IMR-90 (cell line): Measurements from ENCODE around the gene CREB5. TPM values are rescaled to one million over a fixed set of nuclear protein-coding genes. Genes with fewer than 3 reads are reported as not detected.

Experiments
- ATAC-seq: fragments of 200-7000 bp; cut with Tn5 transposase; 2 replicates; pipeline ENCODE4 v1.9.1; 2020; ENCODE audit warnings: low read depth, mild to moderate bottlenecking, moderate library complexity
- BruUV-seq: library from RNA; stranded (reverse); fragments of 400-500 nt; replicated peaks from 2 replicates; lab custom pipeline; 2021; lab: Mats Ljungman, UMichigan
- CTCF ChIA-PET: fragments of 300-600 bp; formaldehyde crosslinking; extraction: SDS; loops from one replicate; lab custom pipeline; 2021; ENCODE audit warnings: antibody characterized with exemption; lab: Yijun Ruan, JAX
- POLR2A ChIA-PET: fragments of 300-600 bp; sonication (Branson Sonifier 250); formaldehyde crosslinking; loops from one replicate; lab custom pipeline; 2022; ENCODE audit warnings: antibody characterized with exemption; ENCODE audit not compliant: unreplicated experiment; lab: Charles Lee
- DNase-seq: peaks from one replicate; pipeline ENCODE4 v3.0.0; 2013
- H2AFZ ChIP-seq: replicated peaks from 2 replicates; pipeline ENCODE3; 2013; ENCODE audit warnings: low read length, mild to moderate bottlenecking; ENCODE audit not compliant: poor library complexity
- H2AK5ac ChIP-seq: 2 replicates; pipeline ENCODE4 v1.6.1; 2013; ENCODE audit warnings: low read depth, low read length, inconsistent platforms
- H2AK9ac ChIP-seq: replicated peaks from 2 replicates; pipeline ENCODE3; 2013; ENCODE audit warnings: mild to moderate bottlenecking, low read depth, low read length, moderate library complexity; ENCODE audit not compliant: poor library complexity
- H2BK120ac ChIP-seq: 2 replicates; pipeline ENCODE4 v1.6.1; 2013; ENCODE audit warnings: low read depth, low read length, inconsistent platforms
- H2BK15ac ChIP-seq: 3 replicates; pipeline ENCODE4 v1.6.1; 2013; ENCODE audit warnings: low read depth, low read length, inconsistent platforms
- H2BK20ac ChIP-seq: 2 replicates; pipeline ENCODE4 v1.6.1; 2013; ENCODE audit warnings: low read depth, mild to moderate bottlenecking, inconsistent platforms, low read length, moderate library complexity
- H2BK5ac ChIP-seq: 2 replicates; pipeline ENCODE4 v1.6.1; 2013; ENCODE audit warnings: mild to moderate bottlenecking, low read depth, low read length, inconsistent platforms; ENCODE audit not compliant: poor library complexity, severe bottlenecking
- H3K14ac ChIP-seq: replicated peaks from 2 replicates; pipeline ENCODE4 v1.6.1; 2013; ENCODE audit warnings: low read depth, low read length, inconsistent platforms
- H3K18ac ChIP-seq: 2 replicates; pipeline ENCODE4 v1.6.1; 2013; ENCODE audit warnings: low read depth, low read length, control low read depth
- H3K23ac ChIP-seq: 2 replicates; pipeline ENCODE4 v1.6.1; 2013; ENCODE audit warnings: low read depth, low read length, inconsistent platforms
- H3K27ac ChIP-seq: 2 replicates; pipeline ENCODE4 v1.5.1; 2013; ENCODE audit warnings: mild to moderate bottlenecking, control low read depth, low read length; ENCODE audit not compliant: insufficient read depth
- H3K27me3 ChIP-seq: 2 replicates; pipeline ENCODE4 v1.6.1; 2013; ENCODE audit warnings: low read length; ENCODE audit not compliant: control insufficient read depth, insufficient read depth
- H3K36me3 ChIP-seq: 2 replicates; pipeline ENCODE4 v1.6.1; 2013; ENCODE audit warnings: low read length, mixed read lengths; ENCODE audit not compliant: control insufficient read depth, insufficient read depth
- H3K4ac ChIP-seq: 2 replicates; pipeline ENCODE4 v1.6.1; 2013; ENCODE audit warnings: low read depth, low read length, inconsistent platforms
- H3K4me1 ChIP-seq: 2 replicates; pipeline ENCODE4 v1.6.1; 2013; ENCODE audit warnings: low read length, mixed read lengths; ENCODE audit not compliant: control insufficient read depth, insufficient read depth
- H3K4me2 ChIP-seq: 2 replicates; pipeline ENCODE4 v1.6.1; 2013; ENCODE audit warnings: low read depth, mild to moderate bottlenecking, control low read depth, low read length, moderate library complexity
- H3K4me3 ChIP-seq: 2 replicates; pipeline ENCODE4 v1.5.1; 2013; ENCODE audit warnings: low read depth, mild to moderate bottlenecking, control low read depth, low read length, moderate library complexity; ENCODE audit not compliant: insufficient read depth
- H3K56ac ChIP-seq: 2 replicates; pipeline ENCODE4 v1.6.1; 2013; ENCODE audit warnings: low read length, inconsistent platforms; ENCODE audit not compliant: insufficient read depth; ENCODE audit errors: extremely low read depth
- H3K79me1 ChIP-seq, 2 experiments: 2 replicates each; pipeline ENCODE4 v1.6.1; 2013; ENCODE audit warnings: low read length in 2 of 2, inconsistent platforms in 1 of 2, low read depth in 1 of 2
- H3K9ac ChIP-seq: 2 replicates; pipeline ENCODE4 v1.6.1; 2013; ENCODE audit warnings: low read depth, low read length, control low read depth
- H3K9me1 ChIP-seq: 2 replicates; pipeline ENCODE4 v1.6.1; 2013; ENCODE audit warnings: low read length, inconsistent platforms; ENCODE audit not compliant: insufficient read depth
- H3K9me3 ChIP-seq: 2 replicates; pipeline ENCODE4 v1.6.1; 2013; ENCODE audit warnings: low read length; ENCODE audit not compliant: control insufficient read depth, insufficient read depth
- H4K20me1 ChIP-seq: 2 replicates; pipeline ENCODE4 v1.6.1; 2013; ENCODE audit warnings: low read length, inconsistent platforms; ENCODE audit not compliant: insufficient read depth
- H4K5ac ChIP-seq: 2 replicates; pipeline ENCODE4 v1.6.1; 2013; ENCODE audit warnings: mild to moderate bottlenecking, low read depth, low read length, control low read depth
- H4K8ac ChIP-seq, 2 experiments: 2 replicates each; pipeline ENCODE4 v1.6.1; 2013; ENCODE audit warnings: low read depth in 2 of 2, low read length in 2 of 2, control low read depth in 1 of 2, inconsistent platforms in 1 of 2
- H4K91ac ChIP-seq: 2 replicates; pipeline ENCODE4 v1.6.1; 2013; ENCODE audit warnings: low read depth, low read length, inconsistent platforms; ENCODE audit not compliant: insufficient read depth
- BHLHE40 ChIP-seq: fragments of 150-350 bp; IDR thresholded peaks from 2 replicates; pipeline ENCODE4 v1.6.1; 2016; ENCODE audit warnings: mild to moderate bottlenecking, low read depth, low read length
- CEBPB ChIP-seq: IDR thresholded peaks from 2 replicates; pipeline ENCODE4 v1.6.1; 2012; ENCODE audit warnings: low read depth, low read length, improper control_type of control experiment
- CHD1 ChIP-seq: IDR thresholded peaks from 2 replicates; pipeline ENCODE4 v1.6.1; 2012; ENCODE audit warnings: low read depth, low read length, improper control_type of control experiment
- ELK1 ChIP-seq: fragments of 150-350 bp; IDR thresholded peaks from 2 replicates; pipeline ENCODE4 v1.6.1; 2016; ENCODE audit warnings: low read depth, mild to moderate bottlenecking, low read length, moderate library complexity, borderline replicate concordance
- FOS ChIP-seq: fragments of 150-350 bp; IDR thresholded peaks from 2 replicates; pipeline ENCODE4 v1.6.1; 2016; ENCODE audit warnings: low read depth, low read length
- MAFK ChIP-seq: IDR thresholded peaks from 2 replicates; pipeline ENCODE4 v1.6.1; 2012; ENCODE audit warnings: low read depth, low read length, improper control_type of control experiment
- MAZ ChIP-seq: IDR thresholded peaks from 2 replicates; pipeline ENCODE4 v1.6.1; 2012; ENCODE audit warnings: low read depth, mild to moderate bottlenecking, low read length, improper control_type of control experiment, moderate library complexity, borderline replicate concordance
- MXI1 ChIP-seq: IDR thresholded peaks from 2 replicates; pipeline ENCODE4 v1.6.1; 2012; ENCODE audit warnings: low read depth, mild to moderate bottlenecking, low read length, moderate library complexity, borderline replicate concordance
- NFE2L2 ChIP-seq: fragments of 150-350 bp; IDR thresholded peaks from 2 replicates; pipeline ENCODE4 v1.6.1; 2016; ENCODE audit warnings: low read depth, mild to moderate bottlenecking, low read length
- POLR2A ChIP-seq: IDR thresholded peaks from 2 replicates; pipeline ENCODE4 v1.6.1; 2012; ENCODE audit warnings: mild to moderate bottlenecking, low read depth, low read length
- RAD21 ChIP-seq: IDR thresholded peaks from 2 replicates; pipeline ENCODE4 v1.6.1; 2012; ENCODE audit warnings: low read length, improper control_type of control experiment
- RCOR1 ChIP-seq: IDR thresholded peaks from 2 replicates; pipeline ENCODE4 v1.6.1; 2012; ENCODE audit warnings: mild to moderate bottlenecking, low read length, improper control_type of control experiment; ENCODE audit not compliant: insufficient replicate concordance
- RFX5 ChIP-seq: IDR thresholded peaks from 2 replicates; pipeline ENCODE4 v1.8.0; 2012; ENCODE audit warnings: low read depth, mild to moderate bottlenecking, low read length, moderate library complexity
- SMC3 ChIP-seq: fragments of 150-350 bp; IDR thresholded peaks from 2 replicates; pipeline ENCODE4 v1.6.1; 2016; ENCODE audit warnings: low read depth, mild to moderate bottlenecking, antibody characterized with exemption, low read length, moderate library complexity
- WGBS, 2 experiments: methylation state at CpG; one replicate each; pipeline versions ENCODE4 v1.1.5 to v1.1.7; 2013; ENCODE audit warnings: missing lambda C conversion rate in 2 of 2; ENCODE audit not compliant: insufficient read length in 1 of 2; ENCODE audit errors: extremely low coverage in 2 of 2; 5-methylcytosine and 5-hydroxymethylcytosine counted together
- dilution Hi-C: fragments of 300-500 bp; cut with HindIII; formaldehyde crosslinking; loops from one replicate; pipeline ENCODE4 v1.14.3; 2018; ENCODE audit warnings: low sequenced_read_pairs; ENCODE audit not compliant: unreplicated experiment
- in situ Hi-C: fragments of 300-500 bp; cut with MboI; formaldehyde crosslinking; loops from 3 replicates; pipeline ENCODE4 v1.14.3; 2019; ENCODE audit warnings: low sequenced_read_pairs, inconsistent platforms, mixed read lengths
- intact Hi-C: fragments of 100-400 bp; cut with micrococcal nuclease; formaldehyde crosslinking; loops from 2 replicates; pipeline ENCODE4 v1.10.0; 2022
- polyA plus RNA-seq, 3 experiments: library from polyadenylated mRNA; depleted of rRNA; stranded (reverse); fragments of >200 nt; gene quantifications; 2 replicates each; pipeline ENCODE4 v1.2.3, GENCODE V29; 2012; ENCODE audit warnings: low replicate concordance in 1 of 3
- total RNA-seq: library from RNA; depleted of rRNA; stranded (reverse); fragments of >200 nt; gene quantifications from 2 replicates; pipeline ENCODE4 v1.2.3, GENCODE V29; 2012
- TF ChIP-seq, protein P1 (sequence below): fragments of 150-350 bp; IDR thresholded peaks from 2 replicates; pipeline ENCODE4 v1.6.1; 2017; ENCODE audit warnings: mild to moderate bottlenecking, antibody characterized with exemption, low read length, low read depth
- TF ChIP-seq, protein P2 (sequence below): conservative IDR thresholded peaks from 2 replicates; pipeline ENCODE4 v1.5.1; 2012; ENCODE audit warnings: mild to moderate bottlenecking, low read depth, low read length, improper control_type of control experiment

The CREB5 gene
- total and polyA plus RNA-seq, 2 of the 4 experiments (the other 2 are of a cell fraction): 7.3 to 13.1 TPM

- intact Hi-C loops: loop anchor here (5.0 kb wide), 1 partner anchor 35 kb away; no protein-coding TSS in a partner anchor
- no peak overlapping the region for H2AFZ ChIP-seq
- H3K23ac ChIP-seq: no peak overlapping the region
- H4K20me1 ChIP-seq: no peaks in the 10 kb centered on the region
- no peak overlapping the region for H2BK20ac ChIP-seq
- H3K4ac ChIP-seq: no peak overlapping the region
- no peaks in the 10 kb centered on the region for H3K9me1 ChIP-seq
- in situ Hi-C loops: no loop called here
- no peak overlapping the region for H3K4me3 ChIP-seq
- no peak overlapping the region for H2AK5ac ChIP-seq
- BruUV-seq: no TSS peak
- H2AK9ac ChIP-seq: no peak overlapping the region
- dilution Hi-C loops: no loop called here
- no peak overlapping the region for H4K5ac ChIP-seq
- CTCF ChIA-PET: no interaction called here
- H3K79me1 ChIP-seq: no peaks in the 10 kb centered on the region
- WGBS, 2 experiments: no CpG with 5 or more reads among the region's 4 CpGs
- H3K27me3 ChIP-seq: no peaks in the 10 kb centered on the region; the same call in 1 of the 2 replicates
- no peak overlapping the region for H4K8ac ChIP-seq
- no peak overlapping the region for H2BK120ac ChIP-seq
- H3K36me3 ChIP-seq: no peaks in the 10 kb centered on the region
- POLR2A ChIA-PET: no interaction called here
- no peak overlapping the region for H2BK5ac ChIP-seq
- ATAC-seq: no peak
- no peaks in the 10 kb centered on the region for H3K4me1 ChIP-seq
- no peak overlapping the region for H3K14ac ChIP-seq
- H3K27ac ChIP-seq: no peak overlapping the region
- no peak overlapping the region for H4K91ac ChIP-seq
- TF ChIP-seq MAZ: no peak
- TF ChIP-seq MXI1: no peak
- TF ChIP-seq, protein P1, sequence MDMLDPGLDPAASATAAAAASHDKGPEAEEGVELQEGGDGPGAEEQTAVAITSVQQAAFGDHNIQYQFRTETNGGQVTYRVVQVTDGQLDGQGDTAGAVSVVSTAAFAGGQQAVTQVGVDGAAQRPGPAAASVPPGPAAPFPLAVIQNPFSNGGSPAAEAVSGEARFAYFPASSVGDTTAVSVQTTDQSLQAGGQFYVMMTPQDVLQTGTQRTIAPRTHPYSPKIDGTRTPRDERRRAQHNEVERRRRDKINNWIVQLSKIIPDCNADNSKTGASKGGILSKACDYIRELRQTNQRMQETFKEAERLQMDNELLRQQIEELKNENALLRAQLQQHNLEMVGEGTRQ: no peak
- TF ChIP-seq FOS: no peak
- no peak for TF ChIP-seq RFX5
- no peak for TF ChIP-seq CHD1
- no peak for TF ChIP-seq NFE2L2
- TF ChIP-seq CEBPB: no peak
- no peak for TF ChIP-seq POLR2A
- TF ChIP-seq BHLHE40: no peak
- TF ChIP-seq RCOR1: no peak
- TF ChIP-seq, protein P2, sequence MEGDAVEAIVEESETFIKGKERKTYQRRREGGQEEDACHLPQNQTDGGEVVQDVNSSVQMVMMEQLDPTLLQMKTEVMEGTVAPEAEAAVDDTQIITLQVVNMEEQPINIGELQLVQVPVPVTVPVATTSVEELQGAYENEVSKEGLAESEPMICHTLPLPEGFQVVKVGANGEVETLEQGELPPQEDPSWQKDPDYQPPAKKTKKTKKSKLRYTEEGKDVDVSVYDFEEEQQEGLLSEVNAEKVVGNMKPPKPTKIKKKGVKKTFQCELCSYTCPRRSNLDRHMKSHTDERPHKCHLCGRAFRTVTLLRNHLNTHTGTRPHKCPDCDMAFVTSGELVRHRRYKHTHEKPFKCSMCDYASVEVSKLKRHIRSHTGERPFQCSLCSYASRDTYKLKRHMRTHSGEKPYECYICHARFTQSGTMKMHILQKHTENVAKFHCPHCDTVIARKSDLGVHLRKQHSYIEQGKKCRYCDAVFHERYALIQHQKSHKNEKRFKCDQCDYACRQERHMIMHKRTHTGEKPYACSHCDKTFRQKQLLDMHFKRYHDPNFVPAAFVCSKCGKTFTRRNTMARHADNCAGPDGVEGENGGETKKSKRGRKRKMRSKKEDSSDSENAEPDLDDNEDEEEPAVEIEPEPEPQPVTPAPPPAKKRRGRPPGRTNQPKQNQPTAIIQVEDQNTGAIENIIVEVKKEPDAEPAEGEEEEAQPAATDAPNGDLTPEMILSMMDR: no peak
- TF ChIP-seq RAD21: no peak
- no peak for TF ChIP-seq MAFK
- TF ChIP-seq SMC3: no peak
- no peak for TF ChIP-seq ELK1
- H2BK15ac ChIP-seq: no peak overlapping the region
- no peak overlapping the region for H3K4me2 ChIP-seq
- no peaks in the 10 kb centered on the region for H3K9me3 ChIP-seq
- H3K18ac ChIP-seq: no peak overlapping the region
- no peak for DNase-seq
- H3K56ac ChIP-seq: no peak overlapping the region
- no peak overlapping the region for H3K9ac ChIP-seq
Observed at GRCh38 chr7:28647076-28647421, 234.7 kb downstream of the CREB5 start.
